ENCODE measurements around the gene S1PR4.
"Not testable (repeated sequence)": the region's sequence is repeated elsewhere in the genome, so short reads cannot be mapped to it uniquely, and the experiment has no call there.

The S1PR4 gene

GRCh38 chr19:3153286-3154230 is 25.0 kb upstream of the S1PR4 start:
- FAIRE-seq: no peak

GRCh38 chr19:3154447-3154846 is 24.1 kb upstream of the S1PR4 start:
- FAIRE-seq: not testable (repeated sequence)

- no peak for FAIRE-seq
These were observed 23.4 kb upstream of the S1PR4 start for GRCh38 chr19:3154957-3155736.

GRCh38 chr19:3157096-3157845 is 21.3 kb upstream of the S1PR4 start:
- no peak for FAIRE-seq

- no peak for FAIRE-seq
These were observed 19.0 kb upstream of the S1PR4 start for GRCh38 chr19:3159565-3159964.

- FAIRE-seq: no peak
These were observed 18.4 kb upstream of the S1PR4 start for GRCh38 chr19:3160219-3160618.

GRCh38 chr19:3161453-3161852 is 17.1 kb upstream of the S1PR4 start:
- FAIRE-seq: no peak

- FAIRE-seq: no peak
These were observed 15.9 kb upstream of the S1PR4 start for GRCh38 chr19:3162418-3163229.

GRCh38 chr19:3163230-3163886 is 15.2 kb upstream of the S1PR4 start:
- no peak for FAIRE-seq

- FAIRE-seq: no peak
These were observed 14.6 kb upstream of the S1PR4 start for GRCh38 chr19:3163943-3164342.

GRCh38 chr19:3167533-3168272 is 10.9 kb upstream of the S1PR4 start:
- no peak for FAIRE-seq

- no peak for FAIRE-seq
These were observed 6.5 kb upstream of the S1PR4 start for GRCh38 chr19:3171894-3172672.

- not testable (repeated sequence) for FAIRE-seq
These were observed 5.9 kb upstream of the S1PR4 start for GRCh38 chr19:3172673-3173000.

- no peak for FAIRE-seq
These were observed 2.5 kb upstream of the S1PR4 start for GRCh38 chr19:3175781-3176714.

GRCh38 chr19:3176715-3177501 is 1.7 kb upstream of the S1PR4 start:
- no peak for FAIRE-seq

- no peak for FAIRE-seq
These were observed 587 bp downstream of the S1PR4 start for GRCh38 chr19:3178973-3179738.

- no peak for FAIRE-seq
These were observed 1.2 kb downstream of the S1PR4 start for GRCh38 chr19:3179739-3180293.
